ENCODE measurements around the gene RALGAPA2.

DNA sequence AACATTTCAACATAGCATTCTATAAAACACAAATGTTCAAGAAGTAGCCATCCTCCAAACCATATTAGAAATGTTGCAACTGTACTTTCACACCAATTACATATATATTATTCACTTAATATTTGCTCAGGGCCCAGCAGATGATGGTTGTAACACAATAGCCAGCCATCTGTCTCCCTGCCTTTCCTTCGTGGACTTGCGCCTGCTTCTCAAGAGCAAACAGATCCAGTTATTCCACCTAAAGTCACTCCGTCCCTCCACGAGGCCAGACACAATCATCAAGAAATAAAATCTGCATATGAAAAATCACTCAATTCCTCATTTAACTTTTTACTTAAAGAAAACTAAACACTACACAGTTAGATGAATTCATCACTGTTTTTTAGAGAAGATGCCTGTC lies 160.4 kb downstream of the RALGAPA2 start:
- TF ChIP-seq, protein P1, sequence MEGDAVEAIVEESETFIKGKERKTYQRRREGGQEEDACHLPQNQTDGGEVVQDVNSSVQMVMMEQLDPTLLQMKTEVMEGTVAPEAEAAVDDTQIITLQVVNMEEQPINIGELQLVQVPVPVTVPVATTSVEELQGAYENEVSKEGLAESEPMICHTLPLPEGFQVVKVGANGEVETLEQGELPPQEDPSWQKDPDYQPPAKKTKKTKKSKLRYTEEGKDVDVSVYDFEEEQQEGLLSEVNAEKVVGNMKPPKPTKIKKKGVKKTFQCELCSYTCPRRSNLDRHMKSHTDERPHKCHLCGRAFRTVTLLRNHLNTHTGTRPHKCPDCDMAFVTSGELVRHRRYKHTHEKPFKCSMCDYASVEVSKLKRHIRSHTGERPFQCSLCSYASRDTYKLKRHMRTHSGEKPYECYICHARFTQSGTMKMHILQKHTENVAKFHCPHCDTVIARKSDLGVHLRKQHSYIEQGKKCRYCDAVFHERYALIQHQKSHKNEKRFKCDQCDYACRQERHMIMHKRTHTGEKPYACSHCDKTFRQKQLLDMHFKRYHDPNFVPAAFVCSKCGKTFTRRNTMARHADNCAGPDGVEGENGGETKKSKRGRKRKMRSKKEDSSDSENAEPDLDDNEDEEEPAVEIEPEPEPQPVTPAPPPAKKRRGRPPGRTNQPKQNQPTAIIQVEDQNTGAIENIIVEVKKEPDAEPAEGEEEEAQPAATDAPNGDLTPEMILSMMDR (IDR thresholded peaks at IDR 0.05; ENCODE audit: low read depth, low read length), result no peak
- TF ChIP-seq POLR2A (IDR thresholded peaks at IDR 0.05; ENCODE audit: extremely low read depth, insufficient read length), result no peak
- TF ChIP-seq, protein P2, sequence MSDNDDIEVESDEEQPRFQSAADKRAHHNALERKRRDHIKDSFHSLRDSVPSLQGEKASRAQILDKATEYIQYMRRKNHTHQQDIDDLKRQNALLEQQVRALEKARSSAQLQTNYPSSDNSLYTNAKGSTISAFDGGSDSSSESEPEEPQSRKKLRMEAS (IDR thresholded peaks at IDR 0.05; ENCODE audit: low read depth, low read length), result no peak
- TF ChIP-seq MYC (IDR thresholded peaks at IDR 0.05; ENCODE audit: low read depth, low read length), result no peak
